ENCODE measurements around the gene PCP4L1. TPM values are rescaled to one million over a fixed set of nuclear protein-coding genes. Genes with fewer than 3 reads are reported as not detected.

PCP4L1 gene
- polyA plus RNA-seq, 2 of the 4 experiments (the other 2 are of a cell fraction), result not detected

DNA sequence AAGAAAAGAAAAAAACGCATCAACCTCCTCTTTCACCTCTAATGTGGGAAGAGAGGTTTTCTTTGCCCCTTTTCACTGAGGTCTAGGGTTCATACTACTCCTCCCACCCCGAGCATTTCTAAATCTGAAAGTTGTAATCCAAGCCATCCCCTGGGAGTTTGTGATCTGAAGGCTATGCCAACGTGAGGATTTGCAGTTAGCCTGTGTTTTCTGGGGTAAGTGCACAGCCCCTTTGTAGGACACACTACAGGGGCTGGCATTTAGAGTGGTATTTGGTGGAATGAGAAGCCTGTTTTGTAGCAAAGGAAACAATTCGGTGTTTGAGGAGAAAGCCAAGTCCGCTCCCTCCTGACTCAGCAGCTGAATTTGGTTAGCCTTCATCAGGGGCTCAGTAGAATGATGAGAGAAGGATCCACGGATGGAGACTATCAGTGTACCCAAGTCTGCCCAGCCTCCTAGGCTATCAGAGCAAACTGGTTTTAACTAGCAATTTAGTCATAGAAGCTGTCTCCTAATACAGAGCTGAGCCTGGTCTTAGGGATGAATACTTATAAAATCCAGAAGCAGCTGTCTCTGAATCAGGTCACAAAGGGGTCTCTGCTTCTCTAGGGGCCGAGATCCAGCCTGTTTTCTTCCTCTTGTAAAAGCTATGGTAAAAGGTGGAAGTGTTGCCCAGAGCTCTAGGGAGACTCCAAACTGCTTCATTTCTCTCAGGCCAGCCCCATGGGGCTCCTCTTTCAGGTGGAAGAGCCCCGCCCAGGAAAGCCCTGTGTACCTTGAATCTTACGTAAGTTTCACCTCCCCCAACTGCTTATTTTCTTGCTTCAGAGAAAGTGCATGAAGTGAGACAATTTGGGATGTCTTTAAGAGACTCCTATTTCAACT is 2.1 kb downstream of the PCP4L1 start:
- peak in 1 of 2 experiments; percentile 19; a peak in 2 of 6 replicates for ATAC-seq
- TF ChIP-seq ESRRA (IDR thresholded peaks at IDR 0.05; ENCODE audit: borderline replicate concordance, low read length), result no peak
- no peak for TF ChIP-seq MYC (IDR thresholded peaks at IDR 0.05; ENCODE audit: borderline replicate concordance, low read length)
- TF ChIP-seq BHLHE40 (IDR thresholded peaks at IDR 0.05; ENCODE audit: low read depth, low read length), result no peak
- TF ChIP-seq HDAC2 (IDR thresholded peaks at IDR 0.05), result no peak
- no peak for TF ChIP-seq FOSL2 (IDR thresholded peaks at IDR 0.05)
- TF ChIP-seq FOSL2 (CRISPR knock-in tag; IDR thresholded peaks at IDR 0.05), result no peak
- DNase-seq (ENCODE audit: low read depth in 1 of 2, low spot score in 1 of 2), result no peak
- CTCF ChIA-PET, result interaction anchor here (1.2 to 8.7 kb wide), 5 partner anchors 12 to 122 kb away, joined by 3 to 46 read pairs (median 4); partner anchors contain the start of gene TOMM40L
- no peak for FAIRE-seq
- Histone ChIP-seq H3K4me2 (peak overlapping the region; percentile 36; the same call in 2 of the 3 replicates), H3K27ac (no peak overlapping the region), H3K4me3 (no peak overlapping the region), H3K9me3 (peaks cover 13% of the 10 kb centered on the region), H3K4me1 (peaks cover 6% of the 10 kb centered on the region; the same call in 1 of the 3 replicates)
- WGBS (ENCODE audit: missing lambda C conversion rate), result 21% methylated on average over 9 of the region's 9 CpGs
- POLR2A ChIA-PET, result no interaction called here

DNA sequence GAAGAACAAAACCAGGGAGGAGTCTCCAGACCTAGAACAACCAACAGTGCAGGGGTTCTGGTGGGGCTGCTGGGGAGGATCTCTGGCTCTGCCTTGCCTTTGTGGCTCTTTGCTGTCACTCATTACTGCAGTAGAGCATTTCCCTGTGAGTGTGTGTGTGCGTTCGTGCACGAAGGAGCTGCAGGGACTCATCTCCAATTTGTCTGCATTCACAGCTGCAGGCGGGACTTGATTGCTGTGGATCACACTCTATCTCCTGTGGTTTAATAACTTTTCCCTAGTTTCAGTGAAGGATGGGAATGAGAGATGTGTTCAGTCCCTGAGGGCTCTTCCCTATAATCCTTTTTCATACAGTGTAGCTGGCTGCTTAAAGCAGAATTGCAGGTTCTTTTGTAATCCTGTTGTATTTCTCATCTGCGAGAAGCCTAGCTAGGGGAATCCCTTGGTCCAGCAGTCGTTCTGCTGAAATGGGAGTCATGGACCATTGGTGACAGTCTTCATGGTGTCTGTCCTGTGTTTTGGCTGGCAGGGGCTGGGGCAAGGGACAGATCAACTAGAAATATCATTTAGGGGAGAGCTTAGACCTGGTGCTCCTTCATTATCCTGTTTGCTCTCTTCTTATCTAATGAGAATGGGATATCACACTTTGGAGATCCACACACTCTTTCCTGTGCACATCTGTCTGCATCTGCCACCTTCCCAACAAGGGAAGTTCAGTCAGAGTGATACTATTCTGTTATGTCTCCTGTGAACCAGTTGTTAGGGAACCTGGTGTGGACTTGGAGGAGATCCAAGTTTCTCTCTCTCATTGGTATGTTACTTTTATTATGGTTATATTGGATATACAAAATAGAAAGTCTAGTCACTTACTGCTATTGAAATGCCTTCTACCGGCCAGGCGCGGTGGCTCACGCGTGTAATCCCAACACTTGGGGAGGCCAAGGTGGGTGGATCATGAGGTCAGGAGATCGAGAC is 3.0 kb downstream of the PCP4L1 start:
- no peak overlapping the region for H3K4me3 ChIP-seq
- ATAC-seq (peak; percentile 5 to 36; a peak in 2 of 6 replicates), DNase-seq (ENCODE audit: low read depth in 1 of 2, low spot score in 1 of 2) (no peak), FAIRE-seq (no peak)
- no peak overlapping the region for H3K27ac ChIP-seq
- TF ChIP-seq, protein P1, sequence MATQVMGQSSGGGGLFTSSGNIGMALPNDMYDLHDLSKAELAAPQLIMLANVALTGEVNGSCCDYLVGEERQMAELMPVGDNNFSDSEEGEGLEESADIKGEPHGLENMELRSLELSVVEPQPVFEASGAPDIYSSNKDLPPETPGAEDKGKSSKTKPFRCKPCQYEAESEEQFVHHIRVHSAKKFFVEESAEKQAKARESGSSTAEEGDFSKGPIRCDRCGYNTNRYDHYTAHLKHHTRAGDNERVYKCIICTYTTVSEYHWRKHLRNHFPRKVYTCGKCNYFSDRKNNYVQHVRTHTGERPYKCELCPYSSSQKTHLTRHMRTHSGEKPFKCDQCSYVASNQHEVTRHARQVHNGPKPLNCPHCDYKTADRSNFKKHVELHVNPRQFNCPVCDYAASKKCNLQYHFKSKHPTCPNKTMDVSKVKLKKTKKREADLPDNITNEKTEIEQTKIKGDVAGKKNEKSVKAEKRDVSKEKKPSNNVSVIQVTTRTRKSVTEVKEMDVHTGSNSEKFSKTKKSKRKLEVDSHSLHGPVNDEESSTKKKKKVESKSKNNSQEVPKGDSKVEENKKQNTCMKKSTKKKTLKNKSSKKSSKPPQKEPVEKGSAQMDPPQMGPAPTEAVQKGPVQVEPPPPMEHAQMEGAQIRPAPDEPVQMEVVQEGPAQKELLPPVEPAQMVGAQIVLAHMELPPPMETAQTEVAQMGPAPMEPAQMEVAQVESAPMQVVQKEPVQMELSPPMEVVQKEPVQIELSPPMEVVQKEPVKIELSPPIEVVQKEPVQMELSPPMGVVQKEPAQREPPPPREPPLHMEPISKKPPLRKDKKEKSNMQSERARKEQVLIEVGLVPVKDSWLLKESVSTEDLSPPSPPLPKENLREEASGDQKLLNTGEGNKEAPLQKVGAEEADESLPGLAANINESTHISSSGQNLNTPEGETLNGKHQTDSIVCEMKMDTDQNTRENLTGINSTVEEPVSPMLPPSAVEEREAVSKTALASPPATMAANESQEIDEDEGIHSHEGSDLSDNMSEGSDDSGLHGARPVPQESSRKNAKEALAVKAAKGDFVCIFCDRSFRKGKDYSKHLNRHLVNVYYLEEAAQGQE (IDR thresholded peaks at IDR 0.05), result peak; percentile 62; the same call in 1 of the 2 replicates
- TF ChIP-seq EHF (CRISPR knock-in tag; IDR thresholded peaks at IDR 0.05), result no peak
- 50% methylated on average over 12 of the region's 12 CpGs for WGBS (ENCODE audit: missing lambda C conversion rate)
- H3K4me1 ChIP-seq, result peaks cover 13% of the 10 kb centered on the region
- CTCF ChIA-PET, result interaction anchor here (1.5 to 8.7 kb wide), 2 partner anchors 35 to 121 kb away, joined by 3 to 46 read pairs; partner anchors contain the start of gene TOMM40L
- POLR2A ChIA-PET, result no interaction called here
- peaks cover 13% of the 10 kb centered on the region for H3K9me3 ChIP-seq
- H3K4me2 ChIP-seq, result peak overlapping the region; percentile 36; the same call in 2 of the 3 replicates

DNA sequence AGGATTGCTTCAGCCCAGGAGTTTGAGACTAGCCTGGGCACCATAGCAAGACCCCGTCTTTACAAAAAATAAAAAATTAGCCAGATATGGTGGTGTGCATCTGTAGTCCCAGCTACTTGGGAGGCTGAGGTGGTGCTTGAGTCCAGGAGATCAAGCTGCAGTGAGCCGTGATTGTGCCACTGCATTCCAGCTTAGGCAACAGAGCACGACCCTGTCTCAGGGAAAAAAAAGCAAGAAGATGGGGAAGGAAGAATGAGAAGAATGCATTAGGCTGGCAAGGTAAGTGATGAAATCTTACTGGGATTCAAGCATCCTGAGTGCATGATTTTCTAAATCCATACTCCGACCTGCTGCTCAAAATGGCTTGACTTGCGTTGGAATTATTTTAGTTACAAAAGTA is 6.8 kb downstream of the PCP4L1 start:
- Histone ChIP-seq H3K4me1 (peaks cover 18% of the 10 kb centered on the region), H3K4me3 (no peak overlapping the region), H3K9me3 (no peaks in the 10 kb centered on the region), H3K4me2 (no peak overlapping the region), H3K27ac (no peak overlapping the region)
- POLR2A ChIA-PET, result no interaction called here
- ATAC-seq (no peak), DNase-seq (ENCODE audit: low read depth in 1 of 2, low spot score in 1 of 2) (no peak), FAIRE-seq (no peak)
- CTCF ChIA-PET, result interaction anchor here (2.6 to 3.4 kb wide), 2 partner anchors 26 to 38 kb away, joined by 9 to 16 read pairs; partner anchors contain the start of gene TOMM40L
- 59% methylated on average over 5 of the region's 5 CpGs for WGBS (ENCODE audit: missing lambda C conversion rate)
- TF ChIP-seq NPAS2 (CRISPR knock-in tag; IDR thresholded peaks at IDR 0.05; ENCODE audit: borderline replicate concordance), result no peak
- TF ChIP-seq POLR2A (IDR thresholded peaks at IDR 0.05; ENCODE audit: low read length), result no peak
- no peak for TF ChIP-seq MAZ (IDR thresholded peaks at IDR 0.05; ENCODE audit: borderline replicate concordance, low read depth, low read length)
- no peak for TF ChIP-seq CBX2 (IDR thresholded peaks at IDR 0.05; ENCODE audit: borderline replicate concordance, low read depth)
- no peak for TF ChIP-seq CBX8 (IDR thresholded peaks at IDR 0.05)
- no peak for TF ChIP-seq HEYL (CRISPR knock-in tag; IDR thresholded peaks at IDR 0.05)
- TF ChIP-seq FOSB (CRISPR knock-in tag; IDR thresholded peaks at IDR 0.05), result no peak
- TF ChIP-seq PHF8 (IDR thresholded peaks at IDR 0.05; ENCODE audit: borderline replicate concordance, low read depth), result no peak
- TF ChIP-seq, protein P2, sequence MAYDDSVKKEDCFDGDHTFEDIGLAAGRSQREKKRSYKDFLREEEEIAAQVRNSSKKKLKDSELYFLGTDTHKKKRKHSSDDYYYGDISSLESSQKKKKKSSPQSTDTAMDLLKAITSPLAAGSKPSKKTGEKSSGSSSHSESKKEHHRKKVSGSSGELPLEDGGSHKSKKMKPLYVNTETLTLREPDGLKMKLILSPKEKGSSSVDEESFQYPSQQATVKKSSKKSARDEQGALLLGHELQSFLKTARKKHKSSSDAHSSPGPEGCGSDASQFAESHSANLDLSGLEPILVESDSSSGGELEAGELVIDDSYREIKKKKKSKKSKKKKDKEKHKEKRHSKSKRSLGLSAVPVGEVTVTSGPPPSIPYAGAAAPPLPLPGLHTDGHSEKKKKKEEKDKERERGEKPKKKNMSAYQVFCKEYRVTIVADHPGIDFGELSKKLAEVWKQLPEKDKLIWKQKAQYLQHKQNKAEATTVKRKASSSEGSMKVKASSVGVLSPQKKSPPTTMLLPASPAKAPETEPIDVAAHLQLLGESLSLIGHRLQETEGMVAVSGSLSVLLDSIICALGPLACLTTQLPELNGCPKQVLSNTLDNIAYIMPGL (CRISPR knock-in tag; IDR thresholded peaks at IDR 0.05; ENCODE audit: borderline replicate concordance), result no peak
- no peak for TF ChIP-seq ZNF302 (CRISPR knock-in tag; IDR thresholded peaks at IDR 0.05)
- no peak for TF ChIP-seq BHLHE40 (IDR thresholded peaks at IDR 0.05; ENCODE audit: low read depth, low read length)
- no peak for TF ChIP-seq EP300 (IDR thresholded peaks at IDR 0.05)
- TF ChIP-seq JUNB (IDR thresholded peaks at IDR 0.05), result no peak
- TF ChIP-seq EHMT2 (IDR thresholded peaks at IDR 0.05; ENCODE audit: low read depth), result no peak
- no peak for TF ChIP-seq NFE2L2 (conservative IDR thresholded peaks at IDR 0.05; ENCODE audit: low read length)
- TF ChIP-seq HOXA7 (CRISPR knock-in tag; IDR thresholded peaks at IDR 0.05), result no peak
- TF ChIP-seq RAD21 (conservative IDR thresholded peaks at IDR 0.05 in 1 of 2, IDR thresholded peaks at IDR 0.05 in 1 of 2), result no peak
- TF ChIP-seq, protein P3, sequence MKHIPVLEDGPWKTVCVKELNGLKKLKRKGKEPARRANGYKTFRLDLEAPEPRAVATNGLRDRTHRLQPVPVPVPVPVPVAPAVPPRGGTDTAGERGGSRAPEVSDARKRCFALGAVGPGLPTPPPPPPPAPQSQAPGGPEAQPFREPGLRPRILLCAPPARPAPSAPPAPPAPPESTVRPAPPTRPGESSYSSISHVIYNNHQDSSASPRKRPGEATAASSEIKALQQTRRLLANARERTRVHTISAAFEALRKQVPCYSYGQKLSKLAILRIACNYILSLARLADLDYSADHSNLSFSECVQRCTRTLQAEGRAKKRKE (CRISPR knock-in tag; IDR thresholded peaks at IDR 0.05; ENCODE audit: low read depth), result no peak

Measured in A549 (cell line).